Fibroblast of mammary gland (primary cell): ENCODE data around the gene GPRIN3.
A peak's percentile ranks its signal among the peaks of the same experiment; 100 is the strongest.

ENCODE experiments used
- DNase-seq: peaks from one replicate; pipeline ENCODE4 v3.0.0-alpha.2; 2010; ENCODE audit warnings: low read depth
- H3K4me3 ChIP-seq: 2 replicates; pipeline ENCODE4 v1.5.1; 2011; ENCODE audit warnings: low read depth, mild to moderate bottlenecking, low read length, moderate library complexity; ENCODE audit not compliant: control insufficient read depth
- CTCF ChIP-seq: conservative IDR thresholded peaks from 2 replicates; pipeline ENCODE4 v1.5.1; 2011; ENCODE audit warnings: low read depth, low read length, inconsistent platforms; ENCODE audit not compliant: control insufficient read depth, insufficient read depth

GPRIN3 gene

DNA sequence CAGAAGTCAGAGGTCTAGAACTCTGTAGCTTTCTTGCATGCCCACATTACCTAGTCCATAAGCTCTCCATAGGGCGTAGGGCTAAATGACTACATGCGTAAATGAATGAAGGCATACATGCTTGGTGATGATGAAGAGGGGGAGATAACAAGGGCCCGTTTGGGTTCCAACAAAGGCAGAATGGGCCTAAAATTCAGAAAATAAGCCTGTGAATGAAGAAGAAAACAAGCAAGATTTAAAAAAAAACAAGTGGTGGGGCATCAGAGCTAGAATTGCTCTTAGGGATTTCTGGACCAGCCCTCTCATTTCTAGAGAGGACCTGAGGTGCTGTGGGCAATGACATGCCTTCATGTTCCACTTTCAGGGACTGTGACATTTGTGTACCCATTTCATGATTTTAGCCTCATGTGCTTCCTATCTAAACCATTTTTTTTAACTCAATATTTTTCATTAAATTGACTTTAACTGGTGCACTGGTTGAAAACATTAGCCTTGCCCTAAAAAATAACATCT is 12.1 kb downstream of the GPRIN3 start:
- DNase-seq, result no peak
- H3K4me3 ChIP-seq, result no peak overlapping the region
- no peak for TF ChIP-seq CTCF

GRCh38 chr4:89294573-89295269 is 12.9 kb downstream of the GPRIN3 start:
- no peak for TF ChIP-seq CTCF
- no peak overlapping the region for H3K4me3 ChIP-seq
- no peak for DNase-seq

DNA sequence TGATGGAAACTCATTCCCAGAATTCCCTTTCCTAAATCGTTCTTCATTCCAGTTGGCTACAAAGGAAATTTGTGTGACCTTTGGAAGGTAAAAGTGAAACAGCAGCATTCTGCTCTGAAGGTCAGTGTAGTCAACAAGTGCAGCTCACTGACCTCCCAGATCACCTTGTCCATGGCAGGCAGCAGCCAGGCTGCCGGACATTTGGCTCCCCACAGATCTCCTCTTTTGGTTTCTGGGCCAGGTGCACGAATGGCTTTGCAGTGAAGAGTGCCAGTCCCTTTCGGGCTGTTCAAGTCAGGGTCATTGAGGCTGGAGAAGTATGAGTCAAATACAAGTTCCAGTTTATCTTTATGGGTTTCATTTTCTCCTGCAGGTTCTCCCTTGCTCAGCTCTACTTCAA is 14.3 kb downstream of the GPRIN3 start:
- DNase-seq, result no peak
- no peak overlapping the region for H3K4me3 ChIP-seq
- no peak for TF ChIP-seq CTCF

- no peak for TF ChIP-seq CTCF
- H3K4me3 ChIP-seq, result no peak overlapping the region
- peak; percentile 10 for DNase-seq
These were observed 16.7 kb downstream of the GPRIN3 start for GRCh38 chr4:89290727-89291516.

GRCh38 chr4:89289312-89289711 is 18.3 kb downstream of the GPRIN3 start:
- no peak for DNase-seq
- TF ChIP-seq CTCF, result no peak
- H3K4me3 ChIP-seq, result no peak overlapping the region

GRCh38 chr4:89288430-89288829 is 19.2 kb downstream of the GPRIN3 start:
- no peak overlapping the region for H3K4me3 ChIP-seq
- TF ChIP-seq CTCF, result no peak
- no peak for DNase-seq
